Body of pancreas (tissue), 4 donors: Measurements from ENCODE around the gene ADAP2. TPM values are rescaled to one million over a fixed set of nuclear protein-coding genes. Genes with fewer than 3 reads are reported as not detected.
A peak's percentile ranks its signal among the peaks of the same experiment; 100 is the strongest.

Experiments used
- ATAC-seq: fragments of 150-250 bp; one replicate; pipeline ENCODE4 v1.9.1; 2016
- DNase-seq, 4 donors: peaks; one replicate each; pipeline ENCODE4 v3.0.0-alpha.2; 2019
- H3K27ac ChIP-seq, 4 donors: fragments of 200-600 bp; sonication (generic); 1 replicate in 3 of 4; 2 replicates in 1 of 4; pipeline versions ENCODE4 v1.5.1 to v1.6.1; 2016 to 2019; ENCODE audit warnings: mild to moderate bottlenecking in 1 of 4, mixed read lengths in 1 of 4, moderate library complexity in 1 of 4
- H3K27me3 ChIP-seq, 2 donors: fragments of 200-600 bp; sonication (generic); one replicate each; pipeline ENCODE4 v1.6.0; 2016; ENCODE audit warnings: mild to moderate bottlenecking in 1 of 2
- H3K36me3 ChIP-seq, 2 donors: fragments of 200-600 bp; sonication (generic); replicated peaks in 1 of 2; 2 replicates each; pipeline ENCODE4 v1.5.1; 2016; ENCODE audit warnings: low read depth in 2 of 2; ENCODE audit not compliant: insufficient read depth in 1 of 2
- H3K4me1 ChIP-seq: fragments of 200-600 bp; sonication (generic); one replicate; pipeline ENCODE4 v1.6.0; 2016
- H3K4me3 ChIP-seq, 2 donors: fragments of 200-600 bp; sonication (generic); 1 replicate in 1 of 2; 2 replicates in 1 of 2; pipeline ENCODE4 v1.5.1; 2016 to 2019
- H3K9me3 ChIP-seq, 3 donors: fragments of 200-600 bp; sonication (generic); 1 replicate in 2 of 3; 2 replicates in 1 of 3; pipeline ENCODE4 v1.5.1; 2016
- CTCF ChIP-seq, 7 experiments: fragments of 450-650 bp in 4 of 7; fragments of 200-600 bp in 3 of 7; sonication (generic) in 3 of 7; IDR thresholded peaks; one replicate each; pipeline ENCODE4 v1.5.1; 2016 to 2019; ENCODE audit warnings: antibody characterized with exemption in 7 of 7
- POLR2A ChIP-seq, 3 donors: fragments of 450-650 bp; IDR thresholded peaks; one replicate each; pipeline ENCODE4 v1.6.1; 2016; ENCODE audit warnings: antibody characterized with exemption in 3 of 3, mild to moderate bottlenecking in 2 of 3
- WGBS, 2 donors: methylation state at CpG; one replicate each; pipeline ENCODE4 v1.1.5; 2017; 5-methylcytosine and 5-hydroxymethylcytosine counted together
- intact Hi-C: fragments of 100-400 bp; cut with DNase I; formaldehyde crosslinking; loops from one replicate; pipeline ENCODE4 v1.15.1; 2023
- total RNA-seq, 2 donors: library from RNA; depleted of rRNA; stranded (reverse); fragments of >200 nt; gene quantifications; one replicate each; pipeline ENCODE4 v1.1.0, GENCODE V29; 2016

The ADAP2 gene
- total RNA-seq: 10 to 100 TPM; 13.7 to 14.8 TPM

DNA sequence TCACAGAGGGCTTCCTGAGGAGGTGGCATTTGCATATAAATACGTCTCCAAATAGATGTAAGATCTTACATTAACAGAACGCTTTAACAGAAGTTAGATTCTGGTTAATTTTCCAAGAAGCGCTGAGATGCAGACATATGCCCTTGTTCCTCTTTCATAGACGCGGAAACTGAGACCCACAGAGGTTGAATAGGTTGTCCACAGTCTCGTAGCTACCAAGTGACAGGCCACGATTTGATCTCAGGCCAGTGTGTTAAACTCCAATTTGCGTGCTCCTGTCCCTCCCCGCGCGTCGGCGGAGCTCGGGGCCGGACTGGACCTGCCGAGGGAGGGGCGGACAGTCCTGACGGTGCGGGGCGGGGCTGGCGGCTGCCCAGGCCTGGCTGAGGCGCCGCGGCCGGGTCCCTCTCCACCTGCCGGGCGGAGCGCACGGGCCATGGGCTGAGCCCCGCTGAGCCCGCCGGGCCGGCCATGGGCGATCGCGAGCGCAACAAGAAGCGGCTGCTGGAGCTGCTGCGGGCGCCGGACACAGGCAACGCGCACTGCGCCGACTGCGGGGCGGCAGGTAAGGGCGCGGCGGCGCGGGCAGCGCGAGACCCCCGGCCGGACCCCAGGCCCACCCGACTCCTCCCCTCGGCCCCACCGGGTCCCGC lies at the start of gene ADAP2:
Gene ADAP2 (plus strand): TSS at position 402 of the 653 bp plus-strand sequence. CDS start 70 bp downstream, at position 472.
- Histone ChIP-seq H3K27ac (peak within 1 kb of the TSS in 1 of 4 donors; percentile 39), H3K4me1 (peaks cover 17% of the 10 kb centered on the region), H3K36me3 (no peaks in the 10 kb centered on the region), H3K4me3 (peak within 1 kb of the TSS in 1 of 2 donors; percentile 41), H3K9me3 (no peaks in the 10 kb centered on the region), H3K27me3 (no peaks in the 10 kb centered on the region)
- DNase-seq (peak; percentile 68 to 82 (median 72)), ATAC-seq (peak; percentile 91)
- WGBS, 2 donors: 2 to 3% methylated on average over 17 to 41 of the region's 60 CpGs
- TF ChIP-seq CTCF (IDR thresholded peaks at IDR 0.05) (peak in 1 of 7 experiments; percentile 17), POLR2A (IDR thresholded peaks at IDR 0.05) (peak in 1 of 3 donors; percentile 25)
- intact Hi-C loops: no loop called here

DNA sequence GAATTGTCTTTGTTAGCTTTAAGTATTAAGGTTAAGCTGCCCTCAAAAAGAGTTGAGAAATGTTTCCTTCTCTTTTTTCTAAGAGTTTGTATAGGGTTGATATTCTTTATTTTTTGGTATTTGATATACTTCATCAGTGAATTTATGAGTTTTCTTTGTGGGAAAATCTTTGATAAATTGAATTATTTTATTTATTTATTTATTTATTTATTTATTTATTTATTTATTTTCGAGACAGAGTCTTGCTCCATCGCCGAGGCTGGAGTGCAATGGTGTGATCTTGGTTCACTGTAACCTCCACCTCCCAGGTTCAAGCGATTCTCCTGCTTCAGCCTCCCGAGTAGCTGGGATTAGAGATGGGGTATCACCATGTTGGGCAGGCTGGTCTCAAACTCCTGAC lies 35.6 kb upstream of the ADAP2 start:
- H3K4me1 ChIP-seq: no peaks in the 10 kb centered on the region
- no peak overlapping the region for H3K27ac ChIP-seq
- H3K36me3 ChIP-seq: no peaks in the 10 kb centered on the region
- no peak for DNase-seq
- intact Hi-C loops: no loop called here
- no peaks in the 10 kb centered on the region for H3K9me3 ChIP-seq
- no peak for TF ChIP-seq CTCF (IDR thresholded peaks at IDR 0.05)
- TF ChIP-seq POLR2A (IDR thresholded peaks at IDR 0.05): no peak
- no peak for ATAC-seq
- no peak overlapping the region for H3K4me3 ChIP-seq
- 93 to 98% methylated on average over 5 of the region's 5 CpGs for WGBS, 2 donors
- H3K27me3 ChIP-seq: no peaks in the 10 kb centered on the region

DNA sequence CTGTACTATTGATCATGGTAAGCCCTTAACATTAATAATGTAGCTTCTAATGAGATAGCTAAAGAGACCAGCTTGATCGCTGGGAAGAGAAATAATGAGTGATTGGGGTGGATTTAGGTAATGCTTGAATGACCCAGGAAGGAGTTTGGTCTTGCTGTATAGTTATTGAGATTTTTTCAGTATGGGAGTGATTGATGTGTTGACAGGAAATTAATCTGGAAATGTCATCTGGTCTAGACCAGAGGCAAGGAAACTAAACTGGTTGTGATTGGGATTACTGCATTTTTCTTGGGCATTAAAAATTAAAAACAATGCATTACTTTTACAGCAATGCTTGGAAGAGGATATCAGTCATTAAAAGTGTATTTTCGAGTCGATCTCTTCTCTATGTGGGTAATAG lies 27.5 kb upstream of the ADAP2 start:
- ATAC-seq (no peak), DNase-seq (no peak)
- TF ChIP-seq POLR2A (IDR thresholded peaks at IDR 0.05) (no peak), CTCF (IDR thresholded peaks at IDR 0.05) (no peak)
- Histone ChIP-seq H3K27ac (no peak overlapping the region), H3K36me3 (no peaks in the 10 kb centered on the region), H3K9me3 (no peaks in the 10 kb centered on the region), H3K4me3 (no peak overlapping the region), H3K27me3 (no peaks in the 10 kb centered on the region), H3K4me1 (no peaks in the 10 kb centered on the region)
- intact Hi-C loops: no loop called here
- WGBS, 2 donors: 89 to 92% methylated on average over 3 of the region's 3 CpGs

DNA sequence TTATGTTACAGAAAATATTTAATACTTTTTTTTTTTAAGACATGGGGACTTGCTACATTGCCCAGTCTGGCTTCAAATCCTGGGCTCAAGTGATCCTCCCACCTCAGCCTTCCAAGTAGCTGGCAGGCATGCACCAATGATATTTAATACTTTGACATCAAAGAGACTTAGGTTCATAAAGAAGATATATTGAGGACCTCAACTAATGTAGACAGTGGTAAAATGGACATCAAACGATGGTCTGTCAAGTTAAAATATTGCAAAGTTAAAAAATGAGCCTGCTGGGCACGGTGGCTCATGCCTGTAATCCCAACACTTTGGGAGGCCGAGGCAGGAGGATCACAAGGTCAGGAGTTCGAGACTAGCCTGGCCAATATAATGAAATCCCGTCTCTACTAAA lies 24.4 kb upstream of the ADAP2 start:
- Histone ChIP-seq H3K4me1 (no peaks in the 10 kb centered on the region), H3K9me3 (no peaks in the 10 kb centered on the region), H3K27me3 (no peaks in the 10 kb centered on the region), H3K36me3 (no peaks in the 10 kb centered on the region), H3K27ac (no peak overlapping the region), H3K4me3 (no peak overlapping the region)
- no peak for ATAC-seq
- no peak for DNase-seq
- 87 to 92% methylated on average over 5 of the region's 5 CpGs for WGBS, 2 donors
- intact Hi-C loops: no loop called here
- no peak for TF ChIP-seq POLR2A (IDR thresholded peaks at IDR 0.05)
- no peak for TF ChIP-seq CTCF (IDR thresholded peaks at IDR 0.05)

GRCh38 chr17:30905742-30906100 lies 16.0 kb upstream of the ADAP2 start:
- intact Hi-C loops: no loop called here
- no peaks in the 10 kb centered on the region for H3K36me3 ChIP-seq
- H3K27ac ChIP-seq: peak overlapping the region; percentile 48 to 87 (median 82)
- no peaks in the 10 kb centered on the region for H3K27me3 ChIP-seq
- peak in 1 of 4 donors; percentile 16 for DNase-seq
- no peaks in the 10 kb centered on the region for H3K9me3 ChIP-seq
- TF ChIP-seq POLR2A (IDR thresholded peaks at IDR 0.05) (no peak), CTCF (IDR thresholded peaks at IDR 0.05) (no peak)
- peak overlapping the region; percentile 74 to 78 for H3K4me3 ChIP-seq
- ATAC-seq: peak; percentile 40
- 0 to 1% methylated on average over 11 of the region's 11 CpGs for WGBS, 2 donors
- peaks cover 17% of the 10 kb centered on the region for H3K4me1 ChIP-seq
